ENCODE measurements around the gene GRIK3. TPM values are rescaled to one million over a fixed set of nuclear protein-coding genes. Genes with fewer than 3 reads are reported as not detected.

The GRIK3 gene
- total RNA-seq, 6 experiments from 2014 or later = 0.07 TPM; not detected in 5

GRCh38 chr1:37038227-37039093 lies 4.1 kb upstream of the GRIK3 start:
- peak in 2 of 4 donors; percentile 21 to 53 for ATAC-seq
- DNase-seq = no peak

GRCh38 chr1:37037690-37038089 lies 3.4 kb upstream of the GRIK3 start:
- Histone ChIP-seq H3K4me1 (no peaks in the 10 kb centered on the region), H3K4me3 (no peak overlapping the region), H3K27me3 (peaks cover 0 to 11% of the 10 kb centered on the region in 2 donors), H3K9me3 (no peaks in the 10 kb centered on the region), H3K36me3 (no peaks in the 10 kb centered on the region), H3K27ac (no peak overlapping the region)
- ATAC-seq (no peak), DNase-seq (no peak)
- intact Hi-C loops (cut with DNase I) = no loop called here
- 2% methylated on average over 8 of the region's 15 CpGs for WGBS (ENCODE audit: insufficient coverage, low coverage, low lambda C conversion rate, missing lambda C conversion rate)
- TF ChIP-seq POLR2A (IDR thresholded peaks at IDR 0.05) = no peak
- no peak for TF ChIP-seq CTCF (IDR thresholded peaks at IDR 0.05)

More at GRCh38 chr1:37038227-37039093, 4.1 kb upstream of the GRIK3 start:
- Histone ChIP-seq H3K27ac (no peak overlapping the region), H3K4me1 (no peaks in the 10 kb centered on the region), H3K36me3 (no peaks in the 10 kb centered on the region), H3K9me3 (no peaks in the 10 kb centered on the region), H3K27me3 (peaks cover 0 to 3% of the 10 kb centered on the region in 2 donors), H3K4me3 (no peak overlapping the region)
- intact Hi-C loops (cut with DNase I) = no loop called here
- TF ChIP-seq CTCF (IDR thresholded peaks at IDR 0.05) (no peak), POLR2A (IDR thresholded peaks at IDR 0.05) (no peak)
- WGBS (ENCODE audit: insufficient coverage, low coverage, low lambda C conversion rate, missing lambda C conversion rate) = 30% methylated on average over 6 of the region's 16 CpGs

GRCh38 chr1:37036667-37037053 lies 2.3 kb upstream of the GRIK3 start:
- ATAC-seq = no peak
- Histone ChIP-seq H3K9me3 (no peaks in the 10 kb centered on the region), H3K36me3 (no peaks in the 10 kb centered on the region), H3K4me1 (no peaks in the 10 kb centered on the region), H3K27ac (no peak overlapping the region), H3K27me3 (peaks cover 0 to 16% of the 10 kb centered on the region in 2 donors), H3K4me3 (no peak overlapping the region)
- intact Hi-C loops (cut with DNase I) = no loop called here
- no peak for TF ChIP-seq POLR2A (IDR thresholded peaks at IDR 0.05)
- TF ChIP-seq CTCF (IDR thresholded peaks at IDR 0.05) = no peak
- 0% methylated on average over 2 of the region's 13 CpGs for WGBS (ENCODE audit: insufficient coverage, low coverage, low lambda C conversion rate, missing lambda C conversion rate)
- DNase-seq = no peak

GRCh38 chr1:37035796-37036666 lies 1.7 kb upstream of the GRIK3 start:
- WGBS (ENCODE audit: insufficient coverage, low coverage, low lambda C conversion rate, missing lambda C conversion rate) = 4% methylated on average over 19 of the region's 20 CpGs

More at GRCh38 chr1:37035796-37036666, 1.7 kb upstream of the GRIK3 start:
- no peak for DNase-seq
- H3K27ac ChIP-seq = no peak overlapping the region
- H3K36me3 ChIP-seq = no peaks in the 10 kb centered on the region
- H3K4me3 ChIP-seq = no peak overlapping the region
- no peak for ATAC-seq
- peaks cover 0 to 18% of the 10 kb centered on the region in 2 donors for H3K27me3 ChIP-seq
- intact Hi-C loops (cut with DNase I) = no loop called here
- no peaks in the 10 kb centered on the region for H3K4me1 ChIP-seq
- no peaks in the 10 kb centered on the region for H3K9me3 ChIP-seq
- TF ChIP-seq CTCF (IDR thresholded peaks at IDR 0.05) (no peak), POLR2A (IDR thresholded peaks at IDR 0.05) (no peak)

Data from right lobe of liver (tissue), 6 donors.